K562 (cell line): Measurements from ENCODE around the gene RUVBL1.

Source experiments
- CTCF ChIP-seq, 3 experiments: IDR thresholded peaks in 2 of 3; conservative IDR thresholded peaks in 1 of 3; 2 replicates each; pipeline ENCODE4 v1.5.1; 2011 to 2012; ENCODE audit warnings: low read length in 3 of 3, mild to moderate bottlenecking in 3 of 3, control low read depth in 2 of 3, improper control_type of control experiment in 1 of 3, inconsistent platforms in 1 of 3, low read depth in 1 of 3, mixed read lengths in 1 of 3, moderate library complexity in 1 of 3; ENCODE audit not compliant: insufficient read depth in 2 of 3
- E2F1 ChIP-seq: sonication (generic); formaldehyde crosslinking; IDR thresholded peaks from 2 replicates; pipeline ENCODE4 v1.8.1; 2023; ENCODE audit warnings: mild to moderate bottlenecking, missing genetic modification reagents, moderate library complexity
- ELK1 ChIP-seq: sonication (generic); formaldehyde crosslinking; IDR thresholded peaks from 2 replicates; pipeline ENCODE4 v1.8.1; 2022; ENCODE audit warnings: missing genetic modification reagents
- GABPA ChIP-seq: fragments of 200-800 bp; sonication (Bioruptor generic); conservative IDR thresholded peaks from 2 replicates; pipeline ENCODE4 v1.6.1; 2016; ENCODE audit warnings: low read depth, missing genetic modification characterization, missing compliant biosample characterization
- HMGN3 ChIP-seq: IDR thresholded peaks from 2 replicates; pipeline ENCODE4 v1.6.1; 2011; ENCODE audit warnings: borderline replicate concordance, low read depth, mild to moderate bottlenecking, mixed read lengths, low read length; ENCODE audit not compliant: insufficient read length; ENCODE audit errors: extremely low read depth
- KLF13 ChIP-seq: fragments of 450-650 bp; IDR thresholded peaks from 2 replicates; pipeline ENCODE4 v1.6.1; 2016; ENCODE audit warnings: missing genetic modification characterization, low read depth, mild to moderate bottlenecking, missing compliant biosample characterization, moderate library complexity, borderline replicate concordance
- NELFE ChIP-seq: IDR thresholded peaks from 2 replicates; pipeline ENCODE4 v1.6.1; 2011; ENCODE audit warnings: mild to moderate bottlenecking; ENCODE audit not compliant: insufficient read depth, insufficient read length
- NFRKB ChIP-seq: fragments of 450-650 bp; IDR thresholded peaks from 2 replicates; pipeline ENCODE4 v1.6.1; 2016; ENCODE audit warnings: low read depth
- POLR2A ChIP-seq: fragments of 450-650 bp; conservative IDR thresholded peaks from 2 replicates; pipeline ENCODE4 v1.6.1; 2016
- RAD51 ChIP-seq: fragments of 450-650 bp; IDR thresholded peaks from 2 replicates; pipeline ENCODE4 v1.7.1; 2016; ENCODE audit warnings: low read depth, mild to moderate bottlenecking, borderline replicate concordance
- THRB ChIP-seq: fragments of 450-650 bp; formaldehyde crosslinking; conservative IDR thresholded peaks from 2 replicates; pipeline ENCODE4 v1.4.0; 2022; ENCODE audit warnings: mild to moderate bottlenecking, missing genetic modification characterization
- ZHX1 ChIP-seq: fragments of 150-350 bp; conservative IDR thresholded peaks from 2 replicates; pipeline ENCODE4 v1.6.1; 2014; ENCODE audit warnings: low read length
- ZNF134 ChIP-seq: fragments of 250-450 bp; sonication (Bioruptor Pico); conservative IDR thresholded peaks from 2 replicates; pipeline ENCODE4 v1.4.0; 2020
- ZNF263 ChIP-seq: sonication (generic); formaldehyde crosslinking; IDR thresholded peaks from 2 replicates; pipeline ENCODE4 v1.8.0; 2022; ENCODE audit warnings: mild to moderate bottlenecking, missing genetic modification reagents, borderline replicate concordance

- TF ChIP-seq NELFE = no peak
- no peak for TF ChIP-seq THRB
- no peak for TF ChIP-seq POLR2A
- no peak for TF ChIP-seq NFRKB
- TF ChIP-seq ZNF263 (CRISPR knock-in tag) = no peak
- TF ChIP-seq CTCF (IDR thresholded peaks at IDR 0.05 in 2 of 3, conservative IDR thresholded peaks at IDR 0.05 in 1 of 3; ENCODE audit: insufficient read depth in 2 of 3, low read depth in 1 of 3, low read length in 3 of 3) = peak in 1 of 3 experiments; percentile 8; a peak in 1 of 6 replicates
- TF ChIP-seq GABPA (tag) = no peak
- no peak for TF ChIP-seq KLF13
- no peak for TF ChIP-seq HMGN3
- TF ChIP-seq ZNF134 (CRISPR knock-in tag) = no peak
- TF ChIP-seq RAD51 = no peak
- no peak for TF ChIP-seq ELK1 (CRISPR knock-in tag)
- no peak for TF ChIP-seq ZHX1
- no peak for TF ChIP-seq E2F1 (CRISPR knock-in tag)
These were observed 56.1 kb downstream of the RUVBL1 start for GRCh38 chr3:128067489-128067888.
